Tibial nerve (tissue), 4 donors: ENCODE measurements around the gene TMEM181. TPM values are rescaled to one million over a fixed set of nuclear protein-coding genes. Genes with fewer than 3 reads are reported as not detected.

Experiments
- DNase-seq, 2 donors: peaks; one replicate each; pipeline ENCODE4 v3.0.0-alpha.2; 2019; ENCODE audit warnings: low spot score in 2 of 2
- H3K27ac ChIP-seq, 4 donors: fragments of 200-600 bp; sonication (generic) in 3 of 4; one replicate each; pipeline ENCODE4 v1.5.1; 2017 to 2019; ENCODE audit warnings: mild to moderate bottlenecking in 1 of 4
- H3K27me3 ChIP-seq, 2 donors: fragments of 200-600 bp; sonication (generic) in 1 of 2; one replicate each; pipeline versions ENCODE4 v1.5.1 to v1.6.0; 2017 to 2019
- H3K36me3 ChIP-seq, 3 donors: fragments of 200-600 bp; sonication (generic); one replicate each; pipeline ENCODE4 v1.5.1; 2018 to 2019
- H3K4me1 ChIP-seq, 4 donors: fragments of 200-600 bp; sonication (generic) in 3 of 4; one replicate each; pipeline ENCODE4 v1.5.1; 2017 to 2019
- H3K4me3 ChIP-seq, 4 donors: fragments of 200-600 bp; sonication (generic) in 3 of 4; one replicate each; pipeline ENCODE4 v1.5.1; 2017 to 2019; ENCODE audit warnings: mild to moderate bottlenecking in 1 of 4, moderate library complexity in 1 of 4
- H3K9me3 ChIP-seq, 4 donors: fragments of 200-600 bp; sonication (generic) in 3 of 4; one replicate each; pipeline ENCODE4 v1.5.1; 2017 to 2019
- CTCF ChIP-seq, 5 experiments: fragments of 200-600 bp in 3 of 5; fragments of 450-650 bp in 2 of 5; sonication (generic) in 3 of 5; IDR thresholded peaks; one replicate each; pipeline ENCODE4 v1.5.1; 2016 to 2019; ENCODE audit warnings: antibody characterized with exemption in 5 of 5, mild to moderate bottlenecking in 3 of 5, moderate library complexity in 2 of 5
- EP300 ChIP-seq, 2 donors: sonication (generic); formaldehyde crosslinking; IDR thresholded peaks; one replicate each; pipeline ENCODE4 v1.6.1; 2017; ENCODE audit warnings: antibody characterized with exemption in 2 of 2, mild to moderate bottlenecking in 1 of 2
- POLR2A ChIP-seq, 2 donors: fragments of 450-650 bp; IDR thresholded peaks; one replicate each; pipeline ENCODE4 v1.6.1; 2017; ENCODE audit warnings: antibody characterized with exemption in 2 of 2, mild to moderate bottlenecking in 2 of 2, moderate library complexity in 2 of 2
- WGBS, 2 donors: methylation state at CpG; one replicate each; pipeline ENCODE4 v1.1.5; 2018; 5-methylcytosine and 5-hydroxymethylcytosine counted together
- small RNA-seq: library from RNA; depleted of rRNA; stranded (forward); fragments of <200 nt; gene quantifications from one replicate; pipeline ENCODE3, GENCODE V24; 2016
- total RNA-seq, 4 donors: library from RNA; depleted of rRNA; stranded (reverse); fragments of >200 nt; gene quantifications; one replicate each; pipeline ENCODE4 v1.1.0, GENCODE V29; 2016

Gene TMEM181
- total RNA-seq, 4 donors from 2014 or later = 14.1 to 19.0 (median 17.8) TPM

- H3K27me3 ChIP-seq = no peaks in the 10 kb centered on the region
- no peaks in the 10 kb centered on the region for H3K9me3 ChIP-seq
- no peak overlapping the region for H3K27ac ChIP-seq
- DNase-seq = no peak
- WGBS, 2 donors = 89 to 90% methylated on average over 5 of the region's 5 CpGs
- peaks cover 0 to 3% (median 0%) of the 10 kb centered on the region in 4 donors for H3K4me1 ChIP-seq
- no peak for TF ChIP-seq POLR2A (IDR thresholded peaks at IDR 0.05)
- TF ChIP-seq EP300 (IDR thresholded peaks at IDR 0.05) = no peak
- no peak for TF ChIP-seq CTCF (IDR thresholded peaks at IDR 0.05)
- H3K4me3 ChIP-seq = no peak overlapping the region
- no peaks in the 10 kb centered on the region for H3K36me3 ChIP-seq
These were observed 124.4 kb downstream of the TMEM181 start for GRCh38 chr6:158684311-158684710.

GRCh38 chr6:158684745-158685324 lies 124.9 kb downstream of the TMEM181 start:
- TF ChIP-seq EP300 (IDR thresholded peaks at IDR 0.05) (no peak), CTCF (IDR thresholded peaks at IDR 0.05) (no peak), POLR2A (IDR thresholded peaks at IDR 0.05) (no peak)
- WGBS, 2 donors = 56 to 59% methylated on average over 5 of the region's 5 CpGs
- H3K27me3 ChIP-seq = no peaks in the 10 kb centered on the region

More at GRCh38 chr6:158684745-158685324, 124.9 kb downstream of the TMEM181 start:
- peaks cover 0 to 3% (median 0%) of the 10 kb centered on the region in 4 donors for H3K4me1 ChIP-seq
- no peaks in the 10 kb centered on the region for H3K9me3 ChIP-seq
- no peak for DNase-seq
- no peaks in the 10 kb centered on the region for H3K36me3 ChIP-seq
- H3K4me3 ChIP-seq = no peak overlapping the region
- no peak overlapping the region for H3K27ac ChIP-seq

Small RNA genes within 50 kb of the gene (small RNA-seq; reads per million reads assigned to genes)
- not detected for gene MIR7161

Other genes starting within 250 kb of the TMEM181 start
- 100 to 1,000 TPM in 2 of 4 donors, 10 to 100 TPM in 2; 91.2 to 109 (median 101) TPM for gene TULP4, start 247.6 kb upstream of the TMEM181 start, total RNA-seq
- 10 to 100 TPM; 36.6 to 80.0 (median 49.1) TPM for gene DYNLT1, start 84.7 kb downstream of the TMEM181 start, total RNA-seq
- gene SYTL3, start 90.0 kb downstream of the TMEM181 start, total RNA-seq = 1 to 10 TPM; 1.3 to 6.7 (median 3.6) TPM